Skeletal muscle satellite cell (primary cell): ENCODE measurements around the gene KASH5.

ENCODE experiments used
- H3K27me3 ChIP-seq: 2 replicates; pipeline ENCODE4 v1.7.0; 2013; ENCODE audit warnings: low read length; ENCODE audit not compliant: control insufficient read depth, insufficient read depth
- H3K36me3 ChIP-seq: 2 replicates; pipeline ENCODE4 v1.7.0; 2013; ENCODE audit warnings: mild to moderate bottlenecking, control low read depth, low read length; ENCODE audit not compliant: insufficient read depth
- H3K4me1 ChIP-seq: 2 replicates; pipeline ENCODE4 v1.7.0; 2013; ENCODE audit warnings: low read length; ENCODE audit not compliant: control insufficient read depth, insufficient read depth
- H3K4me2 ChIP-seq: 2 replicates; pipeline ENCODE4 v1.7.0; 2013; ENCODE audit warnings: mild to moderate bottlenecking, low read length
- H3K4me3 ChIP-seq: 2 replicates; pipeline ENCODE4 v1.7.0; 2013; ENCODE audit warnings: low read length
- H3K9ac ChIP-seq: 2 replicates; pipeline ENCODE4 v1.7.0; 2013; ENCODE audit warnings: mild to moderate bottlenecking, low read depth, low read length, moderate library complexity
- H3K9me3 ChIP-seq: replicated peaks from 2 replicates; pipeline ENCODE4 v1.7.0; 2013; ENCODE audit warnings: mild to moderate bottlenecking, control low read depth, low read length

The KASH5 gene

GRCh38 chr19:49418511-49418910, 30.5 kb downstream of the KASH5 start:
- Histone ChIP-seq H3K4me2 (no peak overlapping the region), H3K4me1 (no peaks in the 10 kb centered on the region), H3K4me3 (no peak overlapping the region), H3K36me3 (no peaks in the 10 kb centered on the region), H3K9me3 (no peaks in the 10 kb centered on the region), H3K9ac (no peak overlapping the region), H3K27me3 (peaks cover 88% of the 10 kb centered on the region)

DNA sequence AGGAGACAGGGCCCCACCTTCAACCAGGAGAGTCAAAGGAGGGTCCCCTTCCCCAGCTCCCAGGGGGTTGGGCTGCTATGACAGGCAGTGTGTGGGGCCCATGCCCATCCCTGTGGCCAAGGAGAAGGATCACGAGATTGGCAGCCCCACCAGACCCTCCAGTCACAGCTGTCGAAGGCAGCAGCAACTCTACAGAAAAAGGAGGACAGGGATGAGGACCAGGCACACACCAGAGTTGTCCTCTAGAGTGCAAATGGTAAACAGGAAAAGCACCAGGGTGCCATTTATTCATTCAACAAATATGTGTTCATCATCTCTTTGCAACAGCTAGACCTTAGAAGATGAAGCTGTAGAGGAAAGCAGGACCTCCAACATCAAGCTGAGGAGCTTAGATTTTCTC, 31.1 kb downstream of the KASH5 start:
- H3K4me2 ChIP-seq: no peak overlapping the region
- H3K4me3 ChIP-seq: no peak overlapping the region
- H3K27me3 ChIP-seq: peaks cover 88% of the 10 kb centered on the region
- H3K9me3 ChIP-seq: no peaks in the 10 kb centered on the region
- no peaks in the 10 kb centered on the region for H3K36me3 ChIP-seq
- H3K9ac ChIP-seq: no peak overlapping the region
- H3K4me1 ChIP-seq: no peaks in the 10 kb centered on the region

GRCh38 chr19:49420227-49420626, 32.2 kb downstream of the KASH5 start:
- Histone ChIP-seq H3K27me3 (peaks cover 92% of the 10 kb centered on the region), H3K4me2 (no peak overlapping the region), H3K9ac (no peak overlapping the region), H3K4me1 (no peaks in the 10 kb centered on the region), H3K4me3 (no peak overlapping the region), H3K9me3 (no peaks in the 10 kb centered on the region), H3K36me3 (no peaks in the 10 kb centered on the region)

DNA sequence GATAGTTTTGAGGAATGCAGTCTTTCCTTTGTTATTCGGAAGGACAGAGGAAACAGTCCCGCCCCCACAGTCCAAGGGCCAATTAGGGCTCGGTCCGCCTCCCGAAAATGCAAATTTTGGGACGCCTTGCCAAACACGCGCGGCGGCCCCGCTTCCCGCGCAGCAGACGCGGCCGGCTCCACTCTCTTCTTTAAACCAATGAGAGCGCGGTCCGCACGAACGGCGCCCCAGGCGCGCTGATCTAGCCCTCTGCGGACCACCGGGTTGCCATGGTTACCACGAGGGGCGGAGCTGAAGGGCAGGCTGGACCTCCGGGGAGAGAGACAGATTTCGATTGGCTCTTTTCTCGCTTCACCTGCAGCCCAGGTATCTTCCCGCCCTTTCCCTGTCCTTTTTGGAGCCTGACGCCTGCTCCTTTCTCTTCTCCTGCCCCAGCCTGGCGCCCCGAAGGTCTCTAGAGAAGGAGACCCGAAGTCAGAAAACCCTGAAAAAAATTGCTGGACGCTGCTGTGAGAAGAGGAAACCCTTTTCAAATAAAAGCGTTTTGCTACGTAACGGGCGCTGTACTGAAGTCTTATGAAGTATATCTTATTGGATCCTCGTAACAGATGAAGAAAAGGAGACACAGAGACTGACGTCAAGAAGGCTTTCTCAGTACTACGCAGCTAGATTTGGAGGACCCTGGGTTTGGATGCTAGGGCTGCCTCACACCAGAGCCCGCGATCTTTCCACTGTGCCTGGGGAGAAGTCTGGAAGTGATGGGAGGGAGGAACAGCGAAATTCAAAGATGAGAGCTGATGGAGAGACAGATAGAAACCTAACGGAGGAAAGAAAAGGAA, 33.2 kb downstream of the KASH5 start:
- Histone ChIP-seq H3K9me3 (no peaks in the 10 kb centered on the region), H3K4me3 (peak overlapping the region; percentile 41), H3K36me3 (no peaks in the 10 kb centered on the region), H3K4me1 (no peaks in the 10 kb centered on the region), H3K4me2 (peak overlapping the region; percentile 55), H3K27me3 (peaks cover 95% of the 10 kb centered on the region), H3K9ac (no peak overlapping the region)

GRCh38 chr19:49421878-49422202, 33.8 kb downstream of the KASH5 start:
- Histone ChIP-seq H3K9ac (no peak overlapping the region), H3K9me3 (no peaks in the 10 kb centered on the region), H3K27me3 (peaks cover 95% of the 10 kb centered on the region), H3K4me1 (no peaks in the 10 kb centered on the region), H3K4me2 (no peak overlapping the region), H3K36me3 (no peaks in the 10 kb centered on the region), H3K4me3 (no peak overlapping the region)

GRCh38 chr19:49422407-49423070, 34.5 kb downstream of the KASH5 start:
- Histone ChIP-seq H3K4me1 (no peaks in the 10 kb centered on the region), H3K36me3 (no peaks in the 10 kb centered on the region), H3K27me3 (peaks cover 94% of the 10 kb centered on the region), H3K4me2 (no peak overlapping the region), H3K9me3 (no peaks in the 10 kb centered on the region), H3K9ac (no peak overlapping the region), H3K4me3 (no peak overlapping the region)

DNA sequence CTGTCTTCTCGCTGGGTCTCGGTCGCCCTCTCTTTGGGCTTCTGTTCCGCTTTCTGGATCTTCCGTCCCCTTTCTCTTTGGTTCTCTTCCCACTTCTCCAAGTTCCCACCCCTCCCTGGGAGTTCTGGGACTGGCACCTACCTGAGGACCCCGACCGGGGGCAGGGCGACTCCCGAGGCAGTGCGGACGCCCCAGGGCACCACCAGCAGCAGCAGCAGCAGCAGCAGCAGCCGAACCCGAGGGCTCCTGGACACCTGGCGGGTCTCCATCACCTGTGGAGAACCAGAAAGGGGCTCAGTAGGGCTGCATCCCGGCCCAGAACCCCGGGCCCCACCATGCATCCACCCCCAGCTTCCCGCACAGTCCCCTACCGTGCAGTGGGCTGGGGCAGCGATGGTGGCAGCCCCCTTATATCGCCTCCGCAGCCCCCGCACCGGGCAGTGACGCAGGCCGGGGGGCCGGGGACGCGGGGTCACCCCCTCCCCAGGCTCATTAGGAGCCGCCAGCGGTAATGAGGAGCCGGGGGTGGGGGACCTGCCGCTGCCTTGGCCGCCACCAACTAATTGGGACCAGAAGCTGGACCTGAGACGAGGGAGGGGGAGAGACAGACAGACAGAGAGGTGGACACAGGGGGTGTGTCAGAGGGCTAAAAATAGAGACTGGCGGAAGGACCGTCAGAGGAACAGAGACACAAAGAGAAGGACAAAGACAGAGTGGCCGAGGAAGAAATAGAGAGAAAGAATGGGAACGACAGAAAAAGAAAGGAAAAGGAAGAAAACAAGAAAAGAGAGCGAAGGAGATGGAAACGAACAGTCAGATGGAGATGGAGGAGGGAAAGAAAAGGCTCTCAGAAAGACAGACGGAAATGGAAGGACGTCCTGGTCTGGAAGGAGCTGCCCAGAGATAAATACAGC, 35.3 kb downstream of the KASH5 start, which contains the start of gene PTH2:
Gene PTH2 (minus strand): TSS at position 371 of the 914 bp plus-strand sequence. CDS start 102 bp downstream, at position 269.
- Histone ChIP-seq H3K4me3 (no peak within 1 kb of the TSS), H3K27me3 (peaks cover 94% of the 10 kb centered on the region), H3K9ac (no peak within 1 kb of the TSS)

DNA sequence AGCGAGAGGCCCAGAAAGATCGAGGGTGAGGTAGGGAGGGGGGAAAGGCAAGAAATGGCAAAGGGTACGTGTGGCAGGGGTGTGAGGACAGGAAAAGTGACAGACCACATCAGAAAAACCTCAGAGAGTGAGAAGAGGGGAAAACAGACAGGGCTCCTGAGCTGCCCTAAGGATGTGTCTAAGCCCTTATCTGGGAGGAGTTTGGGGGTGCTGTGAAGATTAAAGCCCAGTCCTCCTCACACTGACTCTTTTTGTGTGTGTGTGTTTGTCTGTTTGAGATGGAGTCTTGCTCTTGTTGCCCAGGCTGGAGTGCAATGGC, 35.9 kb downstream of the KASH5 start:
- Histone ChIP-seq H3K9me3 (no peaks in the 10 kb centered on the region), H3K4me3 (no peak overlapping the region), H3K4me1 (no peaks in the 10 kb centered on the region), H3K36me3 (no peaks in the 10 kb centered on the region), H3K4me2 (no peak overlapping the region), H3K27me3 (peaks cover 94% of the 10 kb centered on the region), H3K9ac (no peak overlapping the region)

More for the DNA sequence above, 35.3 kb downstream of the KASH5 start, which contains the start of gene PTH2:
- H3K36me3 ChIP-seq: no peaks in the 10 kb centered on the region
- H3K9me3 ChIP-seq: no peaks in the 10 kb centered on the region
- H3K4me2 ChIP-seq: no peak within 1 kb of the TSS
- H3K4me1 ChIP-seq: no peaks in the 10 kb centered on the region

DNA sequence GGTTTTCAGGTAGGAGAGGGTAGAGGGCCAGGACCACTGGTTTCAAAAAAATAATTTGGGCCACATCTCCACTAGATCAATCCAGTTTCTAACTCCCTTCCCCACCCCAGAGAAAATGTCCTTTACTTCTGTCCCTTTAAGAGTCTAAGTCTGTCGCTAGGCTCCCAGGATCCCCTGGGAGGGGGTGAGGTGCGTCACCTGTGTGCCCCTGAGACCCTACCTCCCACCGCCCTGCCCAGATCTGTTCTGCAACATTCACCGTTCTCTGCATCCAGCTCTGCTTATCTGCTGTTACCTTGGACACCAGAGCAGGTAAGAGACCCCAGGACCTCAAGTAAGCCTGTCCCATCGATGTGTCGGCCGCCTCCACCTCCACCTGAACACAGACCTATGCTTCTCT, 37.1 kb downstream of the KASH5 start, which contains the start of gene GFY:
Gene GFY (plus strand): TSS at position 211 of the 400 bp plus-strand sequence. CDS start 1,043 bp downstream, outside the sequence.
- H3K9me3 ChIP-seq: no peaks in the 10 kb centered on the region
- H3K4me3 ChIP-seq: no peak within 1 kb of the TSS
- no peaks in the 10 kb centered on the region for H3K4me1 ChIP-seq
- H3K36me3 ChIP-seq: no peaks in the 10 kb centered on the region
- peaks cover 93% of the 10 kb centered on the region for H3K27me3 ChIP-seq
- no peak within 1 kb of the TSS for H3K9ac ChIP-seq
- no peak within 1 kb of the TSS for H3K4me2 ChIP-seq

- Histone ChIP-seq H3K4me2 (no peak overlapping the region), H3K9ac (no peak overlapping the region), H3K36me3 (no peaks in the 10 kb centered on the region), H3K4me3 (no peak overlapping the region), H3K27me3 (peaks cover 93% of the 10 kb centered on the region), H3K9me3 (no peaks in the 10 kb centered on the region), H3K4me1 (no peaks in the 10 kb centered on the region)
These were observed 38.0 kb downstream of the KASH5 start for GRCh38 chr19:49425922-49426592.

DNA sequence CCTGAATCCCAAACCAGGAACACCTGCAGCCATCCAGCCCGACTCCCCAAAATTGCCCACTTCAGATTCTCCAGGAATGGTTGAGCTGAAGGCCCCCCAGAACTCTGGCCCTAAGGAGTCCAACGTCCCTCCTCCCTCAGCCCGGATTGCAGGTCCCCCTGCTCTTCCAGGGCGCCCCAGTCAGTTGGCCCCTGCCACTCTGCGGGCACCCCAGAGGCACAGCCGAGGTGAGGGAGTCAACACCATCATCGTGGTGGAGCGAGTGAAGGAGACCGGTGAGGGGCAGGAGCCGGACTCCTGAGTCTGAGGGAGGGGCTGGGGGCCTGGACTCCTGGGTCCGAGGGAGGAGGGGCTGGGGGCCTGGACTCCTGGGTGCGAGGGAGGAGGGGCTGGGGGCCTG, 39.3 kb downstream of the KASH5 start:
- Histone ChIP-seq H3K9ac (no peak overlapping the region), H3K9me3 (no peaks in the 10 kb centered on the region), H3K27me3 (peaks cover 94% of the 10 kb centered on the region), H3K4me3 (no peak overlapping the region), H3K36me3 (no peaks in the 10 kb centered on the region), H3K4me2 (no peak overlapping the region), H3K4me1 (no peaks in the 10 kb centered on the region)
